GM13976 (cell line): ENCODE data around the gene TRPC4.
A peak's percentile ranks its signal among the peaks of the same experiment; 100 is the strongest.

ENCODE experiments used
- DNase-seq: peaks from one replicate; pipeline ENCODE4 v3.0.0; 2012; ENCODE audit warnings: low spot score
- CTCF ChIP-seq: IDR thresholded peaks from 2 replicates; pipeline ENCODE4 v1.5.1; 2012; ENCODE audit warnings: borderline replicate concordance, mild to moderate bottlenecking; ENCODE audit not compliant: insufficient read depth; ENCODE audit errors: extremely low read depth, missing control alignments, control extremely low read depth
- in situ Hi-C: fragments of 300-500 bp; cut with MboI; formaldehyde crosslinking; loops from one replicate; pipeline ENCODE4 v1.12.0; 2022; ENCODE audit warnings: low sequenced_read_pairs, mixed read lengths, inconsistent platforms; ENCODE audit not compliant: unreplicated experiment

Gene TRPC4

GRCh38 chr13:37868691-37869505 lies 674 bp downstream of the TRPC4 start:
- TF ChIP-seq CTCF, result no peak
- in situ Hi-C loops, result no loop called here
- DNase-seq, result peak; percentile 10

- no peak for TF ChIP-seq CTCF
- no peak for DNase-seq
- in situ Hi-C loops, result no loop called here
These were observed 5.9 kb downstream of the TRPC4 start for GRCh38 chr13:37863708-37864107.

- no peak for DNase-seq
- no peak for TF ChIP-seq CTCF
- in situ Hi-C loops, result no loop called here
These were observed 34.2 kb downstream of the TRPC4 start for GRCh38 chr13:37835392-37835791.

- TF ChIP-seq CTCF, result no peak
- in situ Hi-C loops, result no loop called here
- no peak for DNase-seq
These were observed 36.2 kb downstream of the TRPC4 start for GRCh38 chr13:37833411-37833810.

- no peak for TF ChIP-seq CTCF
- in situ Hi-C loops, result no loop called here
- no peak for DNase-seq
These were observed 53.3 kb downstream of the TRPC4 start for GRCh38 chr13:37816276-37816675.

GRCh38 chr13:37811441-37811840 lies 58.1 kb downstream of the TRPC4 start:
- DNase-seq, result no peak
- TF ChIP-seq CTCF, result no peak
- in situ Hi-C loops, result no loop called here
